ENCODE results near the gene ZBTB20. TPM values are rescaled to one million over a fixed set of nuclear protein-coding genes. Genes with fewer than 3 reads are reported as not detected.

The ZBTB20 gene
- total and polyA plus RNA-seq, 8 donors = 0.15 to 149 (median 38.5) TPM

- Histone ChIP-seq H3K27ac (peak overlapping the region in 2 of 5 donors; percentile 43 to 70), H3K4me1 (peaks cover 0 to 54% (median 21%) of the 10 kb centered on the region in 4 donors), H3K4me3 (no peak overlapping the region), H3K9me3 (no peaks in the 10 kb centered on the region), H3K36me3 (no peaks in the 10 kb centered on the region), H3K27me3 (no peaks in the 10 kb centered on the region)
- WGBS, 5 donors = 70 to 78% (median 74%) methylated on average over 2 of the region's 2 CpGs
- no peak for DNase-seq
- intact Hi-C loops (cut with DNase I; ENCODE audit: low total_unique reads) = no loop called here
- TF ChIP-seq POLR2AphosphoS5 (IDR thresholded peaks at IDR 0.05) (no peak), POLR2A (IDR thresholded peaks at IDR 0.05) (no peak), EP300 (IDR thresholded peaks at IDR 0.05) (no peak)
- TF ChIP-seq, protein P1, sequence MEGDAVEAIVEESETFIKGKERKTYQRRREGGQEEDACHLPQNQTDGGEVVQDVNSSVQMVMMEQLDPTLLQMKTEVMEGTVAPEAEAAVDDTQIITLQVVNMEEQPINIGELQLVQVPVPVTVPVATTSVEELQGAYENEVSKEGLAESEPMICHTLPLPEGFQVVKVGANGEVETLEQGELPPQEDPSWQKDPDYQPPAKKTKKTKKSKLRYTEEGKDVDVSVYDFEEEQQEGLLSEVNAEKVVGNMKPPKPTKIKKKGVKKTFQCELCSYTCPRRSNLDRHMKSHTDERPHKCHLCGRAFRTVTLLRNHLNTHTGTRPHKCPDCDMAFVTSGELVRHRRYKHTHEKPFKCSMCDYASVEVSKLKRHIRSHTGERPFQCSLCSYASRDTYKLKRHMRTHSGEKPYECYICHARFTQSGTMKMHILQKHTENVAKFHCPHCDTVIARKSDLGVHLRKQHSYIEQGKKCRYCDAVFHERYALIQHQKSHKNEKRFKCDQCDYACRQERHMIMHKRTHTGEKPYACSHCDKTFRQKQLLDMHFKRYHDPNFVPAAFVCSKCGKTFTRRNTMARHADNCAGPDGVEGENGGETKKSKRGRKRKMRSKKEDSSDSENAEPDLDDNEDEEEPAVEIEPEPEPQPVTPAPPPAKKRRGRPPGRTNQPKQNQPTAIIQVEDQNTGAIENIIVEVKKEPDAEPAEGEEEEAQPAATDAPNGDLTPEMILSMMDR (IDR thresholded peaks at IDR 0.05) = no peak
These were observed 75.9 kb downstream of the ZBTB20 start for GRCh38 chr3:115071166-115071565.

- Histone ChIP-seq H3K27me3 (no peaks in the 10 kb centered on the region), H3K4me3 (no peak overlapping the region), H3K27ac (no peak overlapping the region), H3K36me3 (no peaks in the 10 kb centered on the region), H3K4me1 (peaks cover 0 to 41% (median 17%) of the 10 kb centered on the region in 4 donors), H3K9me3 (no peaks in the 10 kb centered on the region)
- intact Hi-C loops (cut with DNase I; ENCODE audit: low total_unique reads) = no loop called here
- DNase-seq = no peak
- TF ChIP-seq EP300 (IDR thresholded peaks at IDR 0.05) (no peak), POLR2AphosphoS5 (IDR thresholded peaks at IDR 0.05) (no peak), POLR2A (IDR thresholded peaks at IDR 0.05) (no peak)
- TF ChIP-seq, protein P1 (IDR thresholded peaks at IDR 0.05) = no peak
These were observed 78.3 kb downstream of the ZBTB20 start for GRCh38 chr3:115068799-115069198.

- no peaks in the 10 kb centered on the region for H3K27me3 ChIP-seq
- intact Hi-C loops (cut with DNase I; ENCODE audit: low total_unique reads) = no loop called here
- no peak overlapping the region for H3K4me3 ChIP-seq
- no peaks in the 10 kb centered on the region for H3K9me3 ChIP-seq
- DNase-seq = no peak
- H3K27ac ChIP-seq = no peak overlapping the region
- TF ChIP-seq POLR2AphosphoS5 (IDR thresholded peaks at IDR 0.05) (no peak), POLR2A (IDR thresholded peaks at IDR 0.05) (no peak), EP300 (IDR thresholded peaks at IDR 0.05) (no peak)
- TF ChIP-seq, protein P1 (IDR thresholded peaks at IDR 0.05) = no peak
- H3K4me1 ChIP-seq = peaks cover 0 to 8% (median 6%) of the 10 kb centered on the region in 4 donors
- no peaks in the 10 kb centered on the region for H3K36me3 ChIP-seq
These were observed 84.6 kb downstream of the ZBTB20 start for GRCh38 chr3:115062412-115062956.

- Histone ChIP-seq H3K36me3 (no peaks in the 10 kb centered on the region), H3K27me3 (no peaks in the 10 kb centered on the region), H3K4me1 (peaks cover 0 to 8% (median 6%) of the 10 kb centered on the region in 4 donors), H3K9me3 (no peaks in the 10 kb centered on the region), H3K27ac (no peak overlapping the region), H3K4me3 (no peak overlapping the region)
- intact Hi-C loops (cut with DNase I; ENCODE audit: low total_unique reads) = no loop called here
- DNase-seq = peak in 1 of 2 donors; percentile 56
- WGBS, 5 donors = 24 to 46% (median 45%) methylated on average over 2 of the region's 2 CpGs
- TF ChIP-seq EP300 (IDR thresholded peaks at IDR 0.05) (no peak), POLR2AphosphoS5 (IDR thresholded peaks at IDR 0.05) (no peak), POLR2A (IDR thresholded peaks at IDR 0.05) (no peak)
- TF ChIP-seq, protein P1 (IDR thresholded peaks at IDR 0.05) = no peak
These were observed 85.1 kb downstream of the ZBTB20 start for GRCh38 chr3:115062009-115062408.

All from stomach (tissue), 9 donors.